CD4-positive, CD25-positive, alpha-beta regulatory T cell (primary cell): ENCODE measurements around the gene BRINP1. TPM values are rescaled to one million over a fixed set of nuclear protein-coding genes. Genes with fewer than 3 reads are reported as not detected.

ENCODE experiments used
- ATAC-seq, 2 donors: fragments of 150-1000 bp; cut with Tn5 transposase; one replicate each; pipeline ENCODE4 v1.10.0; 2021; ENCODE audit warnings: low read depth in 2 of 2, moderate number of reproducible peaks in 2 of 2, moderate library complexity in 1 of 2
- DNase-seq, 3 donors: peaks; one replicate each; pipeline versions ENCODE4 v3.0.0 to v3.0.0-alpha.2; 2012 to 2022; ENCODE audit warnings: mixed read lengths in 1 of 3
- H3K27ac ChIP-seq: one replicate; pipeline ENCODE4 v1.7.0; 2013; ENCODE audit warnings: mild to moderate bottlenecking, low read length; ENCODE audit not compliant: insufficient read depth, poor library complexity, severe bottlenecking
- H3K27me3 ChIP-seq: one replicate; pipeline ENCODE4 v1.7.0; 2013; ENCODE audit warnings: low read length; ENCODE audit not compliant: control insufficient read depth, insufficient read depth
- H3K36me3 ChIP-seq: one replicate; pipeline ENCODE4 v1.7.0; 2013; ENCODE audit warnings: mild to moderate bottlenecking, low read length, moderate library complexity; ENCODE audit not compliant: control insufficient read depth, insufficient read depth
- H3K4me1 ChIP-seq: 2 replicates; pipeline ENCODE4 v1.7.0; 2013; ENCODE audit warnings: mild to moderate bottlenecking, low read length; ENCODE audit not compliant: insufficient read depth, control insufficient read depth, poor library complexity, severe bottlenecking
- H3K4me3 ChIP-seq: one replicate; pipeline ENCODE4 v1.7.0; 2013; ENCODE audit warnings: low read depth, mild to moderate bottlenecking, low read length, moderate library complexity
- H3K9me3 ChIP-seq, 2 experiments: 1 replicate in 1 of 2; 2 replicates in 1 of 2; pipeline ENCODE4 v1.7.0; 2013; ENCODE audit warnings: low read length in 2 of 2, mild to moderate bottlenecking in 1 of 2, moderate library complexity in 1 of 2; ENCODE audit not compliant: control insufficient read depth in 2 of 2
- H3K27ac Mint-ChIP-seq, 3 donors: one replicate each; pipeline ENCODE4 v1.8.0; 2020 to 2022; ENCODE audit warnings: mild to moderate bottlenecking in 3 of 3, mixed read lengths in 3 of 3, moderate library complexity in 2 of 3
- H3K27me3 Mint-ChIP-seq: one replicate; pipeline ENCODE4 v1.8.0; 2022; ENCODE audit warnings: mild to moderate bottlenecking, mixed read lengths
- H3K36me3 Mint-ChIP-seq: one replicate; pipeline ENCODE4 v1.8.0; 2020; ENCODE audit warnings: mixed read lengths
- H3K4me1 Mint-ChIP-seq, 4 donors: one replicate each; pipeline ENCODE4 v1.8.0; 2020 to 2022; ENCODE audit warnings: mixed read lengths in 4 of 4, mild to moderate bottlenecking in 1 of 4
- H3K4me3 Mint-ChIP-seq, 4 donors: one replicate each; pipeline ENCODE4 v1.8.0; 2020 to 2022; ENCODE audit warnings: mild to moderate bottlenecking in 4 of 4, mixed read lengths in 4 of 4, moderate library complexity in 3 of 4
- H3K9me3 Mint-ChIP-seq, 7 donors: one replicate each; pipeline ENCODE4 v1.8.0; 2020 to 2022; ENCODE audit warnings: mixed read lengths in 7 of 7, mild to moderate bottlenecking in 3 of 7, moderate library complexity in 2 of 7
- polyA plus RNA-seq, 4 donors: library from polyadenylated mRNA; unstranded; fragments of 300-500 nt; fragmentation: Illumina TruSeq; gene quantifications; one replicate each; pipeline ENCODE4 v1.2.3, GENCODE V29; 2021
- total RNA-seq: library from RNA; stranded (reverse); gene quantifications from one replicate; pipeline ENCODE4 v1.2.3, GENCODE V29; 2022

The BRINP1 gene
- total RNA-seq (not detected), polyA plus RNA-seq (not detected)

DNA sequence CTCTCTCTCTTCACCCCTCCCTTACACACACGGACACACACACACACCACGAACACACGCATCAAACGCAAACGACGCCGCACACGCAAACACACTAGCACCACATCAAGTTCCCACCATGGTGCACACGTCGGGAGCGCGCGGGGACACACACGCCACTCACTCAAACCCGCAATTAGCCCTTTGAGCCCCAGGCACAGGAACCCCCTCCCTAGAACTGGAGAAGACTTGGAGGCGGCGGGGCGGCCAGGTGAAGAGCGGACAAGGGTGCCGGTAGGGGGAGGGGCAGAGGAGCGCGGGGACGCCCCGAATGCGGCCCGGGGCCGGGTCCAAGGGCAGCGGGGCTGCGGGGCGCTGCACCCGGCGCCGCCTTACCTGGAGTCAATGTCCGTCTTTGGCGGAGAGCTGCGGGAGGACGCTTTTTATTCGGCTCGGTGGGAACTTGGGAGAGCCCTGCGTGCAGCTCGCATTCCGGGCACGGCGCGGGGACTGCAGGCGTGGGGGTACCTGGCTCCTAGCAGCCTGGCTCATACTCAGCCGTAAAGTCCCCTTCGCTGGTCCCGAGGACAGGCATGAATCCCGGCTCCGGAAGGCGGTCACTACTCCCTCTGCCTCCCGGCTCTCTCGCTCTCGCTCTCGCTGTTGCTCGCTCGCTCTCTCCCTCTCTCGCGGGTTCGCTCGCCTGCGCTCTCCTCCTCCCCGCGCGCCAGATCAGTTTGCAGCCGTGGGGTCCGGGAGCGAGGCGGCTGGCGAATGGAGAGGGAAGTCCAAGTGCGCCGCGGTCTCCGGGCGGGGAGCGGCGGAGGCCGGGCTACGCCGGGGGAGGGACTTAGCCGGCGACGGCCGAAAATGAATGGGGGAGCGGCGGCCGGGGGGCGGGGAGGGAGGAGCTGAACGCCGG, at the start of gene BRINP1:
Gene BRINP1 (minus strand): TSS at position 755 of the 901 bp plus-strand sequence. CDS start 56,080 bp downstream, outside the sequence.
- H3K27ac ChIP-seq: no peak within 1 kb of the TSS
- H3K36me3 ChIP-seq: no peaks in the 10 kb centered on the region
- no peaks in the 10 kb centered on the region for H3K4me1 ChIP-seq
- peaks cover 0 to 24% (median 12%) of the 10 kb centered on the region in 7 donors for H3K9me3 Mint-ChIP-seq
- H3K9me3 ChIP-seq: peaks cover 0 to 4% of the 10 kb centered on the region in 2 experiments
- peaks cover 23% of the 10 kb centered on the region for H3K27me3 Mint-ChIP-seq
- H3K27ac Mint-ChIP-seq: no peak within 1 kb of the TSS
- ATAC-seq (no peak), DNase-seq (no peak)
- no peaks in the 10 kb centered on the region for H3K4me1 Mint-ChIP-seq
- no peak within 1 kb of the TSS for H3K4me3 Mint-ChIP-seq
- H3K36me3 Mint-ChIP-seq: peaks cover 5% of the 10 kb centered on the region
- H3K4me3 ChIP-seq: no peak within 1 kb of the TSS
- peaks cover 4% of the 10 kb centered on the region for H3K27me3 ChIP-seq

DNA sequence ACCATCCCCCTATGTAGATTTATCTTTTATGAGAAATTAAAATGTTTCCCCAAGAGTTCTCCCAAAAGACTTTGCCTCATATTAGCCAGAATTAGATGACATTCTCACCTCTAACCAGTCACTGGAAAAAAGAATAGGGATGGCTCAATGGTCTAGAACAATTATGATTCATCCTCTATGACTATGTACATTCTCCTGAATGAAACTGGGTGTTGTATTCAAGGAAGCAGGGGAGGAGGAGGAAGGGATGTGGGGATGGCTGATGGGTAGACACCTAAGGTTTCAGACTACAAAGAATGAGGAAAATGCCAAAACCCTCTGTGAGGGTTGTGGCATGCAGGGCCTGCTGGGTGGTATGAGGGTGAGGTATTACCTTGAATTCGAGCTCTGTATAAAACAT, 49.5 kb upstream of the BRINP1 start:
- no peak for ATAC-seq
- Histone ChIP-seq H3K27ac (no peak overlapping the region), H3K9me3 (no peaks in the 10 kb centered on the region), H3K27me3 (no peaks in the 10 kb centered on the region), H3K4me3 (no peak overlapping the region), H3K4me1 (no peaks in the 10 kb centered on the region), H3K36me3 (no peaks in the 10 kb centered on the region)
- no peak overlapping the region for H3K27ac Mint-ChIP-seq
- DNase-seq: no peak
- H3K4me1 Mint-ChIP-seq: no peaks in the 10 kb centered on the region
- H3K36me3 Mint-ChIP-seq: no peaks in the 10 kb centered on the region
- H3K9me3 Mint-ChIP-seq: peaks cover 0 to 9% (median 1%) of the 10 kb centered on the region in 7 donors
- no peak overlapping the region for H3K4me3 Mint-ChIP-seq
- no peaks in the 10 kb centered on the region for H3K27me3 Mint-ChIP-seq

GRCh38 chr9:119416793-119417192, 47.6 kb upstream of the BRINP1 start:
- no peak overlapping the region for H3K27ac Mint-ChIP-seq
- no peaks in the 10 kb centered on the region for H3K4me1 Mint-ChIP-seq
- no peaks in the 10 kb centered on the region for H3K27me3 ChIP-seq
- H3K4me3 Mint-ChIP-seq: no peak overlapping the region
- H3K27me3 Mint-ChIP-seq: no peaks in the 10 kb centered on the region
- no peak overlapping the region for H3K4me3 ChIP-seq
- no peak for DNase-seq
- peaks cover 0 to 9% (median 3%) of the 10 kb centered on the region in 7 donors for H3K9me3 Mint-ChIP-seq
- H3K4me1 ChIP-seq: no peaks in the 10 kb centered on the region
- H3K27ac ChIP-seq: no peak overlapping the region
- H3K36me3 ChIP-seq: no peaks in the 10 kb centered on the region
- ATAC-seq: no peak
- H3K9me3 ChIP-seq: no peaks in the 10 kb centered on the region
- no peaks in the 10 kb centered on the region for H3K36me3 Mint-ChIP-seq

DNA sequence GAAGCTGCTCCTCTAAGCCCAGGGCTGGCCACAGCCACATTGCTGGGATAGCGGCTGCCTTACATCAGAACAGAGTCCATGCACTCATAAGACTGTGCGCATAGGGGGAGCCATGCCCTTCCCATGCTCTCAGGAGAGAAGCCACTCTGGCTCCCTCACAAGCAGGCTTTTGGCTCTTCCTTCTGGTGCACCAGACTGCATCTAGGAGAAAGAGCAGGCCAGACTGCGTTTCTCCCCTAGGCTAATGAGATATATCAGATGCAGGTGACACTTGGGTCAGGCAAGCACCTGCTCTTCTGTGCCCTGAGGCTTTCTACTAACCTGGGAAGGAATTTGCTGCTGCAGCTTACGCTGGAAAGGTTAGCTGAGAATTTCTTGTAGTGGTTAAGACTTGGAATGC, 43.2 kb upstream of the BRINP1 start:
- Histone ChIP-seq H3K36me3 (no peaks in the 10 kb centered on the region), H3K4me3 (no peak overlapping the region), H3K9me3 (no peaks in the 10 kb centered on the region), H3K27me3 (no peaks in the 10 kb centered on the region), H3K4me1 (no peaks in the 10 kb centered on the region), H3K27ac (no peak overlapping the region)
- Mint-ChIP-seq H3K27me3 (no peaks in the 10 kb centered on the region), H3K27ac (no peak overlapping the region), H3K4me1 (no peaks in the 10 kb centered on the region), H3K4me3 (no peak overlapping the region), H3K36me3 (no peaks in the 10 kb centered on the region), H3K9me3 (peaks cover 0 to 16% (median 4%) of the 10 kb centered on the region in 7 donors)
- no peak for DNase-seq
- no peak for ATAC-seq

DNA sequence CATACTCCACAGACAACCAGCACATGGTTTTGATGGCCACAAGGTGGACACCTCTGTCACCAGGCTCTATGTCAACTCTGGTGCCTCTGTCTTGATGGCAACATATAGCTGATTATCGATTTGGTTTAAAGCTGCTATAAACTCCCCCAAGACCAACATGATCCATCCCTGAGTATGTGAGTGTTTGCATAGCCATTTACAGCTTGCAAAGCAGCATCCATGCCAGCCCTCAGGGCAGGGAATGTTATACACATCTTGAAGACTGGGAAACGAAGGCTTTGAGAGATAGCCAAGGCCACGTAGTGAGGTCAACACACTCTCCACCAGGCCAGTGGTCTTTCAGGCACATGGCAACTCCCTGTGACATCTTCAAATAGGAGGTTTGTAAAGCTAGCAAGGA, 40.3 kb upstream of the BRINP1 start:
- no peak overlapping the region for H3K4me3 Mint-ChIP-seq
- ATAC-seq (no peak), DNase-seq (no peak)
- H3K4me3 ChIP-seq: no peak overlapping the region
- no peaks in the 10 kb centered on the region for H3K36me3 Mint-ChIP-seq
- no peaks in the 10 kb centered on the region for H3K4me1 ChIP-seq
- no peaks in the 10 kb centered on the region for H3K36me3 ChIP-seq
- H3K4me1 Mint-ChIP-seq: no peaks in the 10 kb centered on the region
- H3K9me3 Mint-ChIP-seq: peaks cover 0 to 17% (median 6%) of the 10 kb centered on the region in 7 donors
- H3K9me3 ChIP-seq: no peaks in the 10 kb centered on the region
- H3K27me3 ChIP-seq: no peaks in the 10 kb centered on the region
- no peak overlapping the region for H3K27ac ChIP-seq
- no peak overlapping the region for H3K27ac Mint-ChIP-seq
- no peaks in the 10 kb centered on the region for H3K27me3 Mint-ChIP-seq

GRCh38 chr9:119400606-119401005, 31.4 kb upstream of the BRINP1 start:
- ATAC-seq (no peak), DNase-seq (no peak)
- Mint-ChIP-seq H3K27ac (no peak overlapping the region), H3K36me3 (no peaks in the 10 kb centered on the region), H3K4me3 (no peak overlapping the region), H3K27me3 (no peaks in the 10 kb centered on the region), H3K9me3 (peaks cover 0 to 17% (median 7%) of the 10 kb centered on the region in 7 donors), H3K4me1 (no peaks in the 10 kb centered on the region)
- no peaks in the 10 kb centered on the region for H3K4me1 ChIP-seq
- H3K9me3 ChIP-seq: no peaks in the 10 kb centered on the region
- no peak overlapping the region for H3K4me3 ChIP-seq
- no peaks in the 10 kb centered on the region for H3K27me3 ChIP-seq
- H3K27ac ChIP-seq: no peak overlapping the region
- no peaks in the 10 kb centered on the region for H3K36me3 ChIP-seq

GRCh38 chr9:119398350-119398749, 29.1 kb upstream of the BRINP1 start:
- H3K4me3 Mint-ChIP-seq: no peak overlapping the region
- DNase-seq: no peak
- H3K36me3 Mint-ChIP-seq: no peaks in the 10 kb centered on the region

DNA sequence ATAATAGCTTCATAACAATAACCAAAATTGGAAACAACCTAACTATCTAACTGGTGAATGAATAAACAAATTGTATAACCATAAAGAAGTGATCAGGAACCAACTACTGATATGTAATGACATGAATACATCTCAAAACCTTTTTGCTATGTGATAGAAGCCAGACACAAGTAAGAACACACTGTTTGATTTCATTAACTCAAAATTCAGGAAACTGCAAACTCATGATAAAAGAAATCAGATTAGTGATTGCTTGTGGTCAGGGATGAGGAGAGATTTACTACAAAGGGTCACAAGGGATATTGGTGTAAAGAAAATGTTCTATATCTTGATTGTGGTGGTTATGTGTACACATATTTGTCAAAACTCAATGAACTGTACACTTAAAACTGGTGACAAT, 22.6 kb upstream of the BRINP1 start:
- Histone ChIP-seq H3K9me3 (no peaks in the 10 kb centered on the region), H3K4me1 (no peaks in the 10 kb centered on the region), H3K27ac (no peak overlapping the region), H3K4me3 (no peak overlapping the region), H3K36me3 (no peaks in the 10 kb centered on the region), H3K27me3 (no peaks in the 10 kb centered on the region)
- H3K36me3 Mint-ChIP-seq: no peaks in the 10 kb centered on the region
- no peaks in the 10 kb centered on the region for H3K27me3 Mint-ChIP-seq
- DNase-seq (no peak), ATAC-seq (no peak)
- H3K9me3 Mint-ChIP-seq: peaks cover 0 to 11% (median 3%) of the 10 kb centered on the region in 7 donors
- H3K4me1 Mint-ChIP-seq: no peaks in the 10 kb centered on the region
- no peak overlapping the region for H3K27ac Mint-ChIP-seq
- H3K4me3 Mint-ChIP-seq: no peak overlapping the region

More at GRCh38 chr9:119398350-119398749, 29.1 kb upstream of the BRINP1 start:
- H3K27me3 Mint-ChIP-seq: no peaks in the 10 kb centered on the region
- H3K36me3 ChIP-seq: no peaks in the 10 kb centered on the region
- H3K27me3 ChIP-seq: no peaks in the 10 kb centered on the region
- no peak overlapping the region for H3K4me3 ChIP-seq
- H3K27ac Mint-ChIP-seq: no peak overlapping the region
- no peaks in the 10 kb centered on the region for H3K9me3 ChIP-seq
- ATAC-seq: no peak
- H3K4me1 Mint-ChIP-seq: no peaks in the 10 kb centered on the region
- H3K9me3 Mint-ChIP-seq: peaks cover under 1 to 6% (median 4%) of the 10 kb centered on the region in 7 donors
- H3K4me1 ChIP-seq: no peaks in the 10 kb centered on the region
- H3K27ac ChIP-seq: no peak overlapping the region
